CD4-positive, alpha-beta T cell treated with Interleukin-4 for 1 hour (primary cell): ENCODE results near the gene NMB.

Source experiments
- DNase-seq, 2 donors: peaks; one replicate each; pipeline ENCODE4 v3.0.0-alpha.2; 2020 to 2022

The NMB gene

DNA sequence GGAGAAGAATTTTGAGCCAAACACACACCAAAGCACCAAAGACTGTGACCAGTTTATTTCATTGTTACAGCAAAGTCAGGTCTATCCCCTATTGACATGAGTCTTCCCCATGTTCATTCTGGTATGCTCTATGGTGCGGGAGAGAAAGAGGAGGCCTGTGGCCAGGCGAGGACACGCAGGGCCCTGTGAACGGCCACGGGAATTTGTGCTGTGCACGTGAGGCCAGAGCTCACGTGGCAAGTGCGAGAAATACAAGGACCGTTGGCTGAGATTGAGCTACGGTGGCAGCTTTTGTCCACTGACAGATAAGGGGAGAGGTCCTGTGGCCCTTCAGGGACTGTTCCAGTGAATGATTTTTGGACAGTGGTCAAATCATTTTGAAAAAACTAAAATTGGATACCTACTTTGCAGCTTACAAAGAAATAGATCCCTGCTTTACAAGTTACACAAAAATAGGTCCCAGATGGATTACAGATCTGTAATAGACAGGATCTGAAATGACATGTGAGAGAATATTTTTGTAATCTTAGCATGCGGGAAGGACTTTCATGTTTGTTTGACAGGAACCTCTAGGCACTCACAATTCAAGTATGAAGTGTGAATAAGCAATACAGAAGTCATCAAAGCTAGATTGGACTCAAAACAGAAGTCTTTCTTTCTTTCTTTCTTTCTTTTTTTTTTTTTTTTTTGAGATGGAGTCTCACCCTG lies 48.0 kb downstream of the NMB start:
- DNase-seq: no peak

- no peak for DNase-seq
These were observed 49.2 kb downstream of the NMB start for GRCh38 chr15:84608707-84609284.

DNA sequence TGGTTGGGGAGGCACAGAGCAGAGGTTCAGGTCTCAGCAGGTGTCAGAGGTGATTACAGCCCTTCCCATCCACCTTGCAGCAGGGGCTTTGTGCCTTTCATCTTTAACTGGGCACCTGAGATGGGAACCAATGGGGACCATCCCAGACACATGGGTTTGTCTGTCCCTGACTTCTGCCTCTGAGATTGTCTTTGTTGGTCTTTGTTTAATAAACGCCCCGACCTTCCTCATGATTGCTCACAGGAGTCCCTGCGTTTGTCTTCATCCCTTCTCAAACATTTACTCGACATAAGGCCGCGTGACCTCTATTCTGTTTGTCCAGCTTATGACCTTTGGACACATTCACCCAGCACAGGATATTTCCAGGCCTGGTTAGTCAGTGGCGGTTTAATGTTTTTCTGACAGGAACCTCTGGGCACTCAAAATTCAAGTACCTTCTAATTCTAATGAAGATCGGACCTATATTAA lies 51.3 kb downstream of the NMB start:
- no peak for DNase-seq

GRCh38 chr15:84605554-84605882 lies 52.5 kb downstream of the NMB start:
- peak in 1 of 2 donors; percentile 8 for DNase-seq
